Activated CD4-positive, alpha-beta memory T cell treated with anti-CD3 and anti-CD28 coated beads for 36 hours (primary cell): ENCODE data around the gene RTP5. TPM values are rescaled to one million over a fixed set of nuclear protein-coding genes. Genes with fewer than 3 reads are reported as not detected.
"Not testable (repeated sequence)": the region's sequence is repeated elsewhere in the genome, so short reads cannot be mapped to it uniquely, and the experiment has no call there.

Source experiments
- CTCF ChIA-PET: fragments of 350-600 bp; sonication (Branson Sonifier 250); formaldehyde crosslinking; loops from one replicate; lab custom pipeline; 2021; ENCODE audit warnings: antibody characterized with exemption, inconsistent platforms; lab: Charles Lee
- POLR2A ChIA-PET: fragments of 350-600 bp; sonication (Branson Sonifier 250); formaldehyde crosslinking; loops from one replicate; lab custom pipeline; 2021; ENCODE audit warnings: antibody characterized with exemption; lab: Charles Lee
- DNase-seq: peaks from one replicate; pipeline ENCODE4 v3.0.0-alpha.2; 2020
- H3K27ac Mint-ChIP-seq: one replicate; pipeline ENCODE4 v1.8.0; 2021; ENCODE audit warnings: mixed read lengths
- H3K27me3 Mint-ChIP-seq: one replicate; pipeline ENCODE4 v1.8.0; 2021; ENCODE audit warnings: mixed read lengths
- H3K36me3 Mint-ChIP-seq: one replicate; pipeline ENCODE4 v1.8.0; 2021; ENCODE audit warnings: mixed read lengths
- H3K4me1 Mint-ChIP-seq: one replicate; pipeline ENCODE4 v1.8.0; 2021; ENCODE audit warnings: low read depth, mixed read lengths
- H3K4me3 Mint-ChIP-seq: one replicate; pipeline ENCODE4 v1.8.0; 2021; ENCODE audit warnings: mild to moderate bottlenecking, mixed read lengths
- H3K9me3 Mint-ChIP-seq: one replicate; pipeline ENCODE4 v1.8.0; 2021; ENCODE audit warnings: mixed read lengths
- intact Hi-C: fragments of 100-400 bp; cut with micrococcal nuclease; formaldehyde crosslinking; loops from one replicate; pipeline ENCODE4 v1.15.1; 2023
- total RNA-seq, 2 experiments: library from RNA; stranded (reverse); gene quantifications; one replicate each; pipeline ENCODE4 v1.2.3, GENCODE V29; 2021

RTP5 gene
- total RNA-seq, 2 experiments from 2014 or later = 0.10 to 0.12 TPM

- Mint-ChIP-seq H3K27ac (no peak overlapping the region), H3K27me3 (no peaks in the 10 kb centered on the region), H3K9me3 (no peaks in the 10 kb centered on the region), H3K4me3 (no peak overlapping the region), H3K36me3 (peaks cover 9% of the 10 kb centered on the region), H3K4me1 (no peaks in the 10 kb centered on the region)
- intact Hi-C loops = no loop called here
- ChIA-PET CTCF (no interaction called here), POLR2A (no interaction called here)
- DNase-seq = no peak
These were observed 42.0 kb downstream of the RTP5 start for GRCh38 chr2:241911551-241911950.

GRCh38 chr2:241912021-241912555, 42.6 kb downstream of the RTP5 start:
- Mint-ChIP-seq H3K4me3 (no peak overlapping the region), H3K9me3 (no peaks in the 10 kb centered on the region), H3K27ac (no peak overlapping the region), H3K27me3 (no peaks in the 10 kb centered on the region), H3K36me3 (peaks cover 9% of the 10 kb centered on the region), H3K4me1 (no peaks in the 10 kb centered on the region)
- DNase-seq = no peak
- POLR2A ChIA-PET = no interaction called here
- intact Hi-C loops = no loop called here
- CTCF ChIA-PET = no interaction called here

- CTCF ChIA-PET = no interaction called here
- no peaks in the 10 kb centered on the region for H3K4me1 Mint-ChIP-seq
- H3K4me3 Mint-ChIP-seq = no peak overlapping the region
- no peaks in the 10 kb centered on the region for H3K27me3 Mint-ChIP-seq
- no peak overlapping the region for H3K27ac Mint-ChIP-seq
- H3K36me3 Mint-ChIP-seq = peaks cover 9% of the 10 kb centered on the region
- no peak for DNase-seq
- no peaks in the 10 kb centered on the region for H3K9me3 Mint-ChIP-seq
- POLR2A ChIA-PET = no interaction called here
- intact Hi-C loops = no loop called here
These were observed 44.2 kb downstream of the RTP5 start for GRCh38 chr2:241913703-241914102.

GRCh38 chr2:241914542-241914941, 45.0 kb downstream of the RTP5 start:
- no peaks in the 10 kb centered on the region for H3K9me3 Mint-ChIP-seq
- no peaks in the 10 kb centered on the region for H3K27me3 Mint-ChIP-seq
- intact Hi-C loops = no loop called here
- no peak for DNase-seq
- H3K4me3 Mint-ChIP-seq = no peak overlapping the region
- H3K36me3 Mint-ChIP-seq = peaks cover 9% of the 10 kb centered on the region
- CTCF ChIA-PET = no interaction called here
- H3K4me1 Mint-ChIP-seq = no peaks in the 10 kb centered on the region
- POLR2A ChIA-PET = no interaction called here
- no peak overlapping the region for H3K27ac Mint-ChIP-seq

GRCh38 chr2:241921631-241922030, 52.1 kb downstream of the RTP5 start:
- peaks cover 12% of the 10 kb centered on the region for H3K4me1 Mint-ChIP-seq
- H3K27ac Mint-ChIP-seq, POLR2A ChIA-PET, H3K9me3 Mint-ChIP-seq, H3K4me3 Mint-ChIP-seq, intact Hi-C loops, CTCF ChIA-PET, H3K27me3 Mint-ChIP-seq, DNase-seq, H3K36me3 Mint-ChIP-seq: not testable (repeated sequence)

- POLR2A ChIA-PET = no interaction called here
- no peak for DNase-seq
- Mint-ChIP-seq H3K9me3 (no peaks in the 10 kb centered on the region), H3K4me1 (peaks cover 12% of the 10 kb centered on the region), H3K36me3 (no peaks in the 10 kb centered on the region), H3K27ac (no peak overlapping the region), H3K4me3 (no peak overlapping the region), H3K27me3 (no peaks in the 10 kb centered on the region)
- CTCF ChIA-PET = no interaction called here
- intact Hi-C loops = no loop called here
These were observed 52.9 kb downstream of the RTP5 start for GRCh38 chr2:241922411-241922810.

- intact Hi-C loops, DNase-seq: not testable (repeated sequence)
These were observed 53.5 kb downstream of the RTP5 start for GRCh38 chr2:241922816-241923601.

More at GRCh38 chr2:241922816-241923601, 53.5 kb downstream of the RTP5 start:
- H3K27me3 Mint-ChIP-seq, H3K4me3 Mint-ChIP-seq, POLR2A ChIA-PET, H3K36me3 Mint-ChIP-seq, H3K27ac Mint-ChIP-seq, H3K9me3 Mint-ChIP-seq: not testable (repeated sequence)
- H3K4me1 Mint-ChIP-seq = peaks cover 12% of the 10 kb centered on the region
- CTCF ChIA-PET = interaction anchor here (1.2 kb wide), 1 partner anchor 28 kb away, joined by 4 read pairs; no protein-coding TSS in a partner anchor

Other genes starting within 250 kb of the RTP5 start
- 10 to 100 TPM; 43.7 to 44.5 TPM for gene THAP4, start 232.6 kb upstream of the RTP5 start, total RNA-seq
- 10 to 100 TPM; 85.0 to 85.9 TPM for gene ATG4B, start 232.0 kb upstream of the RTP5 start, total RNA-seq
- gene DTYMK, start 182.9 kb upstream of the RTP5 start, total RNA-seq = 10 to 100 TPM; 85.9 to 88.7 TPM
- gene ING5, start 167.7 kb upstream of the RTP5 start, total RNA-seq = 10 to 100 TPM; 35.7 to 36.6 TPM
- gene D2HGDH, start 135.1 kb upstream of the RTP5 start, total RNA-seq = 10 to 100 TPM; 27.5 to 28.2 TPM
- gene GAL3ST2, start 92.9 kb upstream of the RTP5 start, total RNA-seq = under 1 TPM; 0.65 to 0.93 TPM
- gene NEU4, start 60.5 kb upstream of the RTP5 start, total RNA-seq = under 1 TPM; 0.31 to 0.36 TPM
- 10 to 100 TPM; 47.4 to 47.6 TPM for gene PDCD1, start 10.8 kb upstream of the RTP5 start, total RNA-seq